ENCODE data around the gene NR6A1.

DNA sequence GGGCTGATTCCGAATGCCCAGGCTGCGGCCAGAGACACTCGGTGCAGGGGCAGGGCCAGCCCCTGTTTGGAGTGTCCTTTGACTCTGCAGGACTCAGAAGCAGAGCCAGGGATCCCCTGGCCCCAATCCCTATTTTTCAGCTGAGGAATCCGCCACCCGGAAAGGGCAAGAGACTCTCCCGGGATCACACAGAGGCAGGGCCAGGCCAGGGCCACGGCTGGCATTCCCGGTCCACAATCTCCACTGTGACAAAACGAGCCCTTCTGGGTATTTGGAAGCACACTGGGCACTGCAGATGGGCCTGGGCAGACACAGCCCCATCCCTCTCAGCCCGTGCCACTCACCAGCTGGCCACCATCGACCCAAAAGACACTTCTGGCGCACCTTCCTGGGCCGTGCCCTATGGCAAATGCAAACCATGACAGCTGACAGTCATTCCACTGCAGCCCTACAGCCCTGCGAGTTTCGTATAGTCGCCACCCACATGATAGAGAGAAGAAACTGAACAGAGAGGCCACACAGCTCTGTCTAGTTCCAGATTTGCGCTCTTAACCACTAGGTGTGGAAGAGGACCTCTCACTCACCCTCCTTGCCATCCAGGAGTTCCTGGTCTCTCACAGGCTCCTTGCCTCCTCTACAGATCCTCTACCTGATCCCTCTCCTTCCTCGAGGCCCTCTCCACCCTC lies 277.2 kb downstream of the NR6A1 start:
- TF ChIP-seq, protein P1, sequence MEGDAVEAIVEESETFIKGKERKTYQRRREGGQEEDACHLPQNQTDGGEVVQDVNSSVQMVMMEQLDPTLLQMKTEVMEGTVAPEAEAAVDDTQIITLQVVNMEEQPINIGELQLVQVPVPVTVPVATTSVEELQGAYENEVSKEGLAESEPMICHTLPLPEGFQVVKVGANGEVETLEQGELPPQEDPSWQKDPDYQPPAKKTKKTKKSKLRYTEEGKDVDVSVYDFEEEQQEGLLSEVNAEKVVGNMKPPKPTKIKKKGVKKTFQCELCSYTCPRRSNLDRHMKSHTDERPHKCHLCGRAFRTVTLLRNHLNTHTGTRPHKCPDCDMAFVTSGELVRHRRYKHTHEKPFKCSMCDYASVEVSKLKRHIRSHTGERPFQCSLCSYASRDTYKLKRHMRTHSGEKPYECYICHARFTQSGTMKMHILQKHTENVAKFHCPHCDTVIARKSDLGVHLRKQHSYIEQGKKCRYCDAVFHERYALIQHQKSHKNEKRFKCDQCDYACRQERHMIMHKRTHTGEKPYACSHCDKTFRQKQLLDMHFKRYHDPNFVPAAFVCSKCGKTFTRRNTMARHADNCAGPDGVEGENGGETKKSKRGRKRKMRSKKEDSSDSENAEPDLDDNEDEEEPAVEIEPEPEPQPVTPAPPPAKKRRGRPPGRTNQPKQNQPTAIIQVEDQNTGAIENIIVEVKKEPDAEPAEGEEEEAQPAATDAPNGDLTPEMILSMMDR (IDR thresholded peaks at IDR 0.05) = no peak
- TF ChIP-seq ZFX (IDR thresholded peaks at IDR 0.05; ENCODE audit: borderline replicate concordance) = no peak

Data from 22Rv1 (cell line).